HG03064 (cell line): ENCODE data around the gene PSMD2.
"Not testable (repeated sequence)": the region's sequence is repeated elsewhere in the genome, so short reads cannot be mapped to it uniquely, and the experiment has no call there.

Experiments used
- ATAC-seq: cut with Tn5 transposase; IDR thresholded peaks from one replicate; pipeline ENCODE4 v1.9.1; 2021; ENCODE audit warnings: low read depth; ENCODE audit not compliant: unreplicated experiment

The PSMD2 gene

GRCh38 chr3:184337981-184338380 is 38.9 kb downstream of the PSMD2 start:
- ATAC-seq: no peak

GRCh38 chr3:184338511-184338945 is 39.5 kb downstream of the PSMD2 start:
- ATAC-seq: no peak

GRCh38 chr3:184339001-184339400 is 40.0 kb downstream of the PSMD2 start:
- ATAC-seq: no peak

- ATAC-seq: not testable (repeated sequence)
Measured at GRCh38 chr3:184339451-184340135, 40.6 kb downstream of the PSMD2 start.

GRCh38 chr3:184341925-184342324 is 42.9 kb downstream of the PSMD2 start:
- no peak for ATAC-seq

GRCh38 chr3:184343200-184343876 is 44.3 kb downstream of the PSMD2 start:
- no peak for ATAC-seq

GRCh38 chr3:184344579-184345316 is 45.7 kb downstream of the PSMD2 start:
- no peak for ATAC-seq

GRCh38 chr3:184345317-184346144 is 46.5 kb downstream of the PSMD2 start:
- ATAC-seq: no peak

- no peak for ATAC-seq
Measured at GRCh38 chr3:184346480-184347190, 47.6 kb downstream of the PSMD2 start.

GRCh38 chr3:184347321-184348056 is 48.4 kb downstream of the PSMD2 start:
- ATAC-seq: no peak

GRCh38 chr3:184348057-184348382 is 49.0 kb downstream of the PSMD2 start:
- ATAC-seq: no peak

- ATAC-seq: no peak
Measured at GRCh38 chr3:184349563-184350470, 50.8 kb downstream of the PSMD2 start.

GRCh38 chr3:184350618-184351017 is 51.6 kb downstream of the PSMD2 start:
- no peak for ATAC-seq

- no peak for ATAC-seq
Measured at GRCh38 chr3:184351511-184352148, 52.6 kb downstream of the PSMD2 start.

- no peak for ATAC-seq
Measured at GRCh38 chr3:184352149-184352785, 53.2 kb downstream of the PSMD2 start.

GRCh38 chr3:184352897-184353545 is 54.0 kb downstream of the PSMD2 start:
- ATAC-seq: no peak

- ATAC-seq: no peak
Measured at GRCh38 chr3:184353546-184353941, 54.5 kb downstream of the PSMD2 start.
